ENCODE results near the gene PKN1. TPM values are rescaled to one million over a fixed set of nuclear protein-coding genes. Genes with fewer than 3 reads are reported as not detected.
"Not testable (repeated sequence)": the region's sequence is repeated elsewhere in the genome, so short reads cannot be mapped to it uniquely, and the experiment has no call there.

PKN1 gene
- total RNA-seq, 1 experiment from 2014 or later = 170 TPM

- TF ChIP-seq, protein P1, sequence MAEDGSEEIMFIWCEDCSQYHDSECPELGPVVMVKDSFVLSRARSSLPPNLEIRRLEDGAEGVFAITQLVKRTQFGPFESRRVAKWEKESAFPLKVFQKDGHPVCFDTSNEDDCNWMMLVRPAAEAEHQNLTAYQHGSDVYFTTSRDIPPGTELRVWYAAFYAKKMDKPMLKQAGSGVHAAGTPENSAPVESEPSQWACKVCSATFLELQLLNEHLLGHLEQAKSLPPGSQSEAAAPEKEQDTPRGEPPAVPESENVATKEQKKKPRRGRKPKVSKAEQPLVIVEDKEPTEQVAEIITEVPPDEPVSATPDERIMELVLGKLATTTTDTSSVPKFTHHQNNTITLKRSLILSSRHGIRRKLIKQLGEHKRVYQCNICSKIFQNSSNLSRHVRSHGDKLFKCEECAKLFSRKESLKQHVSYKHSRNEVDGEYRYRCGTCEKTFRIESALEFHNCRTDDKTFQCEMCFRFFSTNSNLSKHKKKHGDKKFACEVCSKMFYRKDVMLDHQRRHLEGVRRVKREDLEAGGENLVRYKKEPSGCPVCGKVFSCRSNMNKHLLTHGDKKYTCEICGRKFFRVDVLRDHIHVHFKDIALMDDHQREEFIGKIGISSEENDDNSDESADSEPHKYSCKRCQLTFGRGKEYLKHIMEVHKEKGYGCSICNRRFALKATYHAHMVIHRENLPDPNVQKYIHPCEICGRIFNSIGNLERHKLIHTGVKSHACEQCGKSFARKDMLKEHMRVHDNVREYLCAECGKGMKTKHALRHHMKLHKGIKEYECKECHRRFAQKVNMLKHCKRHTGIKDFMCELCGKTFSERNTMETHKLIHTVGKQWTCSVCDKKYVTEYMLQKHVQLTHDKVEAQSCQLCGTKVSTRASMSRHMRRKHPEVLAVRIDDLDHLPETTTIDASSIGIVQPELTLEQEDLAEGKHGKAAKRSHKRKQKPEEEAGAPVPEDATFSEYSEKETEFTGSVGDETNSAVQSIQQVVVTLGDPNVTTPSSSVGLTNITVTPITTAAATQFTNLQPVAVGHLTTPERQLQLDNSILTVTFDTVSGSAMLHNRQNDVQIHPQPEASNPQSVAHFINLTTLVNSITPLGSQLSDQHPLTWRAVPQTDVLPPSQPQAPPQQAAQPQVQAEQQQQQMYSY (CRISPR knock-in tag; IDR thresholded peaks at IDR 0.05) = no peak
- TF ChIP-seq NFYB (CRISPR knock-in tag; conservative IDR thresholded peaks at IDR 0.05; ENCODE audit: low read depth) = no peak
These were observed 37.3 kb upstream of the PKN1 start (continued) for GRCh38 chr19:14395710-14396336.

DNA sequence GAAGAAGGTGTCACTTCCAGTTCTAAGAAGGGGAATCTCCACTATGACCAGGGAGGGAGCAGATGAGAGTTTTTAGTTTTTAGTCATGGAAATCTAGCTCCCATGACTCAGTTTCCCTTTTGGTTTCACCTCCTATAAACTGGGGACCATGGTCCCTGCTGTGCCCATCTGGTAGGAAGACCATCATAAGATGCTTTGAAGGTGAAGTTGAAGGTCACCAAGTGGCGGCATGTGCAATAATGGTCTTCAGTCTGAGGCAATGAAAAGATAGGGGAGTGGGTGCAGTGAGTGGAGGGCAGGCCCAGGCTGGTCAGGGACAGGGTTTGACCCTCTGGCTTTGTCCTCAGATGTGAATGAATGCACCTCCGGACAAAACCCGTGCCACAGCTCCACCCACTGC, 36.4 kb upstream of the PKN1 start:
- ATAC-seq; H3K4me1 Mint-ChIP-seq; H3K27ac Mint-ChIP-seq; POLR2A ChIA-PET; H3K27me3 Mint-ChIP-seq (ENCODE audit: low read depth); DNase-seq (ENCODE audit: low spot score); H3K4me3 Mint-ChIP-seq; H3K36me3 Mint-ChIP-seq; H3K9me3 Mint-ChIP-seq: not testable (repeated sequence)
- CTCF ChIA-PET = interaction anchor here (0.6 to 1.2 kb wide), 3 partner anchors 15 to 260 kb away, joined by 3 read pairs; partner anchors contain the start of gene ADGRE5

DNA sequence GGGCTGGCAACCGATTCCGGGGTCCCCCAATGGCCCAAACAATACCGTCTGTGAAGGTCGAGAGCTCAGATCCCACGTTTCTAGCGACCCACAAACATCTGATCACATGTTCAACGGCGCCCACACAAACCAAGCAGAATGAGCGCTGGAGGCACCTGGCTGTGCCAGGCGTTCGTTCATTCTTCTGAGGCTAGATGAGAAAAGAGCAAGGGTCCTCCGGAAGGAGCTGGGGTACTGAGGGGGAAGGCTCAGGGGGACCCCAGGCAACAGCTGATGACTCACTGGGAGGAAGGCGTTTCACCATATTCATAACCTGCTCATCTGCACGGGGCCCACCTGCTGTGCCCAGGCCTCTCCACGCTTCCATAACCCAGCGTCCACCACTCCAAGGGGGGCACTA, 35.9 kb upstream of the PKN1 start:
- CTCF ChIA-PET = interaction anchor here (0.6 to 1.2 kb wide), 4 partner anchors 9 to 260 kb away, joined by 3 to 5 read pairs (median 3); partner anchors contain the start of gene ADGRE5
- H3K27ac Mint-ChIP-seq; DNase-seq (ENCODE audit: low spot score); H3K4me3 Mint-ChIP-seq; H3K27me3 Mint-ChIP-seq (ENCODE audit: low read depth); H3K9me3 Mint-ChIP-seq; POLR2A ChIA-PET; ATAC-seq; H3K4me1 Mint-ChIP-seq; H3K36me3 Mint-ChIP-seq: not testable (repeated sequence)

DNA sequence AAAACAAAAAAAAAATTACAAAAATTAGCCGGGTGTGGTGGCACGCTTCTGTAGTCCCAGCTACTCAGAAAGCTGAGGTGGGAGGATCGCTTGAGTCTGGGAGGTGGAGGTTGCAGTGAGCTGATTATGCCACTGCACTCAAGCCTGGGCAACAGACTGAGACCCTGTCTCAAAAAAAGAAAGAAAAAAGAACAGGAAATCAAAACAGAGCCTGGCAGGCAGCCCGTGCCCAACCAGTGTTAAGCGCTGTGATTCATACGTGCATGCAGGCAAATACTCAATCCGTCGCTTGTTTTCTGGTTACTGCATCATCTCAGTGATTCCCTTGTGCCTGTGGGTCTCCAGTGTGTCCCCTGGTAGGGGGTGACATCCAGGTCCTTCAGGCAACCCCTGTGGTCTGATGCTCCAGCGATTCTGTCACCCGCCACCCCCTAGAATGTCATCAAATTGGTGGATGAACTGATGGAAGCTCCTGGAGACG, 32.1 kb upstream of the PKN1 start:
- no peak for ATAC-seq
- TF ChIP-seq ZNF138 (CRISPR knock-in tag; conservative IDR thresholded peaks at IDR 0.05) (no peak), JAZF1 (CRISPR knock-in tag; IDR thresholded peaks at IDR 0.05) (no peak), E2F4 (CRISPR knock-in tag; IDR thresholded peaks at IDR 0.05; ENCODE audit: borderline replicate concordance, low read depth) (no peak), SOX15 (CRISPR knock-in tag; IDR thresholded peaks at IDR 0.05) (no peak), ZNF317 (CRISPR knock-in tag; IDR thresholded peaks at IDR 0.05; ENCODE audit: borderline replicate concordance, low read depth) (no peak), HMGA2 (CRISPR knock-in tag; IDR thresholded peaks at IDR 0.05) (no peak), NR3C1 (CRISPR knock-in tag; conservative IDR thresholded peaks at IDR 0.05; ENCODE audit: low read depth) (no peak), ZBTB43 (CRISPR knock-in tag; IDR thresholded peaks at IDR 0.05) (no peak), ZMAT4 (CRISPR knock-in tag; IDR thresholded peaks at IDR 0.05) (no peak), ZNF281 (CRISPR knock-in tag; IDR thresholded peaks at IDR 0.05) (no peak)
- Mint-ChIP-seq H3K27me3 (ENCODE audit: low read depth) (no peaks in the 10 kb centered on the region), H3K9me3 (no peaks in the 10 kb centered on the region), H3K27ac (no peak overlapping the region), H3K36me3 (no peaks in the 10 kb centered on the region), H3K4me3 (no peak overlapping the region), H3K4me1 (peaks cover 7% of the 10 kb centered on the region; the same call in 1 of the 2 replicates)
- ChIA-PET POLR2A (no interaction called here), CTCF (interaction anchor here (1.4 to 6.8 kb wide), 2 partner anchors 39 to 79 kb away, joined by 4 to 197 read pairs; no protein-coding TSS in a partner anchor)
- no peak for DNase-seq (ENCODE audit: low spot score)

Measured in WTC11 (cell line).